Chondrocyte (in vitro differentiated cells): ENCODE data around the gene NDST4. TPM values are rescaled to one million over a fixed set of nuclear protein-coding genes. Genes with fewer than 3 reads are reported as not detected.
A peak's percentile ranks its signal among the peaks of the same experiment; 100 is the strongest.

ENCODE experiments used
- DNase-seq: peaks from one replicate; pipeline ENCODE4 v3.0.0; 2021; ENCODE audit warnings: mixed read lengths, low spot score
- H3K27ac Mint-ChIP-seq: one replicate; pipeline ENCODE4 v1.8.0; 2021; ENCODE audit warnings: mild to moderate bottlenecking, moderate library complexity, mixed read lengths; ENCODE audit not compliant: unreplicated experiment
- H3K27me3 Mint-ChIP-seq: 2 replicates; pipeline ENCODE4 v1.8.0; 2021; ENCODE audit warnings: low read depth, mixed read lengths
- H3K36me3 Mint-ChIP-seq: 2 replicates; pipeline ENCODE4 v1.8.0; 2021; ENCODE audit warnings: low read depth, mixed read lengths
- H3K4me1 Mint-ChIP-seq: 2 replicates; pipeline ENCODE4 v1.8.0; 2021; ENCODE audit warnings: low read depth, mild to moderate bottlenecking, mixed read lengths
- H3K4me3 Mint-ChIP-seq: one replicate; pipeline ENCODE4 v1.8.0; 2021; ENCODE audit warnings: mild to moderate bottlenecking, moderate library complexity, mixed read lengths; ENCODE audit not compliant: unreplicated experiment
- H3K9me3 Mint-ChIP-seq: 2 replicates; pipeline ENCODE4 v1.8.0; 2021; ENCODE audit warnings: low read depth, mixed read lengths
- total RNA-seq: library from RNA; stranded (reverse); gene quantifications from 3 replicates; pipeline ENCODE4 v1.2.1, GENCODE V29; 2021
- TF ChIP-seq, protein P1 (sequence below): fragments of 200-600 bp; sonication (generic); IDR thresholded peaks from 2 replicates; pipeline ENCODE4 v1.5.0; 2021; ENCODE audit warnings: antibody characterized with exemption, mild to moderate bottlenecking, moderate library complexity

NDST4 gene
- total RNA-seq, 1 donor from 2014 or later = not detected

DNA sequence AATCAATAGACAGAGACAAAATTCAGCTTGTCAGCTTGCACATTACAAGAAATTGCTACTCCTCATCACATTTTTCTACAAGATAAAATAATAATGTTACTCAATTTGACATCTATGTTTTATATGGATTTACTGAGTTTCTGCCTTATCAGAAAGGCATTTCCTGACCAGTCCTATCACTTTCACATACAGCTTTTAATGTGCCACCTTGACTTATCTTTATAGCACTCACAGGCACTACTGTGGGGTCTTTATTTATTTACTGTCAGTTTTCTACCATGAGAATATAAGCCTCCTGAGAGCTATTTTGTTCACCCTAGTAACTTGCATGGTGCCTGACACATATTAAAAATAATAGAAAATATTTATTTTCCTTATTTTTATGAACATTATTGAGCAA, 6.0 kb downstream of the NDST4 start:
- Mint-ChIP-seq H3K27me3 (no peaks in the 10 kb centered on the region), H3K27ac (no peak overlapping the region), H3K4me3 (no peak overlapping the region), H3K36me3 (no peaks in the 10 kb centered on the region), H3K9me3 (no peaks in the 10 kb centered on the region), H3K4me1 (peaks cover 10% of the 10 kb centered on the region)
- no peak for DNase-seq
- TF ChIP-seq, protein P1, sequence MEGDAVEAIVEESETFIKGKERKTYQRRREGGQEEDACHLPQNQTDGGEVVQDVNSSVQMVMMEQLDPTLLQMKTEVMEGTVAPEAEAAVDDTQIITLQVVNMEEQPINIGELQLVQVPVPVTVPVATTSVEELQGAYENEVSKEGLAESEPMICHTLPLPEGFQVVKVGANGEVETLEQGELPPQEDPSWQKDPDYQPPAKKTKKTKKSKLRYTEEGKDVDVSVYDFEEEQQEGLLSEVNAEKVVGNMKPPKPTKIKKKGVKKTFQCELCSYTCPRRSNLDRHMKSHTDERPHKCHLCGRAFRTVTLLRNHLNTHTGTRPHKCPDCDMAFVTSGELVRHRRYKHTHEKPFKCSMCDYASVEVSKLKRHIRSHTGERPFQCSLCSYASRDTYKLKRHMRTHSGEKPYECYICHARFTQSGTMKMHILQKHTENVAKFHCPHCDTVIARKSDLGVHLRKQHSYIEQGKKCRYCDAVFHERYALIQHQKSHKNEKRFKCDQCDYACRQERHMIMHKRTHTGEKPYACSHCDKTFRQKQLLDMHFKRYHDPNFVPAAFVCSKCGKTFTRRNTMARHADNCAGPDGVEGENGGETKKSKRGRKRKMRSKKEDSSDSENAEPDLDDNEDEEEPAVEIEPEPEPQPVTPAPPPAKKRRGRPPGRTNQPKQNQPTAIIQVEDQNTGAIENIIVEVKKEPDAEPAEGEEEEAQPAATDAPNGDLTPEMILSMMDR = no peak

DNA sequence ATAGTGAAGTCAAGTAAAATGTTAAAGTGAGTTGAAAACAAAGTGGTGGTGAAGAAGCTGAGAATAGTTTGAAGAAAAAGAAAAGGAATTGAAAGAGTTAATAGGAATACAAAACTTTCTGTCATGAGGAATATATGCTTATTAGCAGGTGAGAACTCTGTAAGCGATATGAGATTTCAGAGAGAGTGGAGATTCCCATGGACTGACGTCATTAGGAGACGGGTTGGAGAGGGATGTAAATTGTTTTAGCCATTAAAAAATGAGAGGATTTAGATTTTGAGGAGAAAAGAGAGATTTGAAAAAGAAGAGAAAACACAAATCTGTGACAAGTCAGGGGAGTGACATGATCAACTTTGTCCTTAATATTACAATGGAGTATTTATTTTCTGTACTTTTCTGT, 11.7 kb downstream of the NDST4 start:
- H3K4me3 Mint-ChIP-seq = no peak overlapping the region
- H3K9me3 Mint-ChIP-seq = no peaks in the 10 kb centered on the region
- no peak for DNase-seq
- no peaks in the 10 kb centered on the region for H3K4me1 Mint-ChIP-seq
- H3K36me3 Mint-ChIP-seq = no peaks in the 10 kb centered on the region
- H3K27ac Mint-ChIP-seq = no peak overlapping the region
- no peaks in the 10 kb centered on the region for H3K27me3 Mint-ChIP-seq
- TF ChIP-seq, protein P1 = no peak

DNA sequence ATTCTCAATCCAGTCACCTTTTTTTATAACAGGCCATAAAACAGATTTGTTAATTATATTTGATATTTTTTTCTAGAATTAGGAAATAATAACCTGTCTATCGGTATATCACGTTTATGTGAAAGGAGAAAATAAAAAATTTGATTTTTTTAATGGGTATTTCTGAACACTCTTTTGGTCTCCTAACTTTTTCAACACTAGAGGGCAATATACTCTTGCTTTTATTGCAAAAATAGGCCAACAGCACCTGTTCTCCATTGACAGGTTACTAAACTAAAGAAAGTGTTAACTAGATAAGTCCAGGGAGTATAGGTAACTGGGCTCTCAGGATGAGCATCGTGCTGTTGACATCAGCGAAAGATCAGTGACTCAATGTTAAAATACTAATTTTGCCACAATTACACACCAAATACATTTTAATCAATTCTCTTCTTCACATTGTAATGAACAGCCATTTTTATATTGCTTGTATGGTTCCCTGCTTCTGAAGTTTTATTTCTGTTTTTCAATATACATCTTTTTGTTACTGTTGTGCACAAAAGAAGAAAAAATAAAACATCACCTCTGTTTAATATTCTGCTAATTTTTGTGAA, 22.8 kb downstream of the NDST4 start:
- Mint-ChIP-seq H3K4me3 (no peak overlapping the region), H3K27me3 (no peaks in the 10 kb centered on the region), H3K27ac (no peak overlapping the region), H3K9me3 (no peaks in the 10 kb centered on the region), H3K4me1 (no peaks in the 10 kb centered on the region), H3K36me3 (no peaks in the 10 kb centered on the region)
- DNase-seq = no peak
- TF ChIP-seq, protein P1 = peak; percentile 97

DNA sequence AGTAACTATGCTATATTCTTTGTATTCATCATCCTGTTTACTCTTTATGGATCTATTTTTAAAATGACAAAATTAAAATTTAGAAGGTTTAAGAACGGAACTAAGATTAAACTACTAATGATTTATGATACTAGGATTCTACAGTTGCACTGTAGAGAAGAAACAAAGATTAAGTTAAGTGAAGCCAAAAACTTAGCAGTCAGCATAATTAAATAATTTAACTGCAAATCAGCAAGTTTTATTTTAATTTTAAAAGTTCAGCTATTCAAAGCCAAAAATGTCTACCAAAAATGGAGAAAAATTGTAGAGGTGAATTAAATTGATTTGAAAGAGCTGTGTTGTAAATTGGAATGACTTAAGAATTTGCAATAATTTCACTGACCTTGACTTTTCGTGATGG, 30.8 kb downstream of the NDST4 start:
- TF ChIP-seq, protein P1 = no peak
- peaks cover 8% of the 10 kb centered on the region for H3K9me3 Mint-ChIP-seq
- no peaks in the 10 kb centered on the region for H3K27me3 Mint-ChIP-seq

DNA sequence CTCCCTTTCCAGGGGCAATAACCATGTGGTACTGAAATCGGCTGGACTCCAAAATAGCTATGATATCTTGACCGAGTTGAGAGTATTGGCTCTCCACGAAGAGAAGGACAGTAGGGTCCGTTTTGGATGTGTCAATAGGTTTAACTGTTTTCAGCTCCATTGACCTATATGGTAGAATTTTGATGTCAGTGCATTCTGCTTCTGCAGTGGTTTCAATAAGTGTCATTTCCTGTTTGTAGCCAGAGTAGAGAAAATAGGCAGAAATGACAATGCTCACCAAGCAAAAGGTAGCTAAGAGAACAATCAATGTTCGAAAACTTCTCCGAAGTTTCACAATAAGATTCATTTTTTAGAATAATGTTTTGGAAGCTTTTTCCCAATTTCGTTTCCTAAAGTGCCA, 36.7 kb downstream of the NDST4 start:
- no peaks in the 10 kb centered on the region for H3K4me1 Mint-ChIP-seq
- H3K4me3 Mint-ChIP-seq = no peak overlapping the region
- no peak for DNase-seq
- TF ChIP-seq, protein P1 = no peak
- no peaks in the 10 kb centered on the region for H3K36me3 Mint-ChIP-seq
- H3K27ac Mint-ChIP-seq = no peak overlapping the region
- no peaks in the 10 kb centered on the region for H3K27me3 Mint-ChIP-seq
- peaks cover 4% of the 10 kb centered on the region for H3K9me3 Mint-ChIP-seq

More for the DNA sequence above, 30.8 kb downstream of the NDST4 start:
- no peak for DNase-seq
- Mint-ChIP-seq H3K4me3 (no peak overlapping the region), H3K4me1 (no peaks in the 10 kb centered on the region), H3K27ac (no peak overlapping the region), H3K36me3 (peaks cover 1% of the 10 kb centered on the region)
